Measurements from ENCODE around the gene HS3ST3A1. TPM values are rescaled to one million over a fixed set of nuclear protein-coding genes. Genes with fewer than 3 reads are reported as not detected.

HS3ST3A1 gene
- total RNA-seq, 4 donors from 2014 or later: 0.47 to 5.9 (median 1.9) TPM; not detected in 1

GRCh38 chr17:13599168-13599577 lies 2.6 kb downstream of the HS3ST3A1 start:
- ATAC-seq (ENCODE audit: low FRiP score) (no peak), DNase-seq (ENCODE audit: low spot score) (no peak)
- TF ChIP-seq CTCF (IDR thresholded peaks at IDR 0.05): no peak

GRCh38 chr17:13598353-13599167 lies 3.2 kb downstream of the HS3ST3A1 start:
- ATAC-seq (ENCODE audit: low FRiP score) (no peak), DNase-seq (ENCODE audit: low spot score) (no peak)

GRCh38 chr17:13597723-13598347 lies 3.9 kb downstream of the HS3ST3A1 start:
- no peak for TF ChIP-seq CTCF (IDR thresholded peaks at IDR 0.05)
- ATAC-seq (ENCODE audit: low FRiP score): no peak
- DNase-seq (ENCODE audit: low spot score): no peak

More at GRCh38 chr17:13598353-13599167, 3.2 kb downstream of the HS3ST3A1 start:
- no peak for TF ChIP-seq CTCF (IDR thresholded peaks at IDR 0.05)

- DNase-seq (ENCODE audit: low spot score) (no peak), ATAC-seq (ENCODE audit: low FRiP score) (no peak)
- TF ChIP-seq CTCF (IDR thresholded peaks at IDR 0.05): no peak
Observed at GRCh38 chr17:13596241-13596923, 5.3 kb downstream of the HS3ST3A1 start.

DNA sequence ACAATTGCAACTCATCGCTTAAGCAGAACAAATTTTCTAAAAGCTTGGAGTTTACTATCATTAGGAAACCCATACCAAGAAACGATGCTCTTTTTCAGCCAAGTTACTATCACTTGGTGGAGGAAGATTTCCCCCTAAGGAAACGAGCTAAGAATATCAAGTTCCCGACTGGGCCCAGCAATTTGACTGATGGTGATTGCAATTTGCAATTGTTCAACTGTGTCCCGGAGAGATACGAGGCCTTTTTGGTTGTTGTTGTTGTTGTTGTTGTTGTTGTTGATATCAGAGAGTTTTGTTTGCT lies 6.2 kb downstream of the HS3ST3A1 start:
- ATAC-seq (ENCODE audit: low FRiP score) (no peak), DNase-seq (ENCODE audit: low spot score) (no peak)
- no peak for TF ChIP-seq CTCF (IDR thresholded peaks at IDR 0.05)

- ATAC-seq (ENCODE audit: low FRiP score) (peak; percentile 77), DNase-seq (ENCODE audit: low spot score) (peak; percentile 96)
- no peak for TF ChIP-seq CTCF (IDR thresholded peaks at IDR 0.05)
Observed at GRCh38 chr17:13594762-13595598, 6.7 kb downstream of the HS3ST3A1 start.

All from omental fat pad (tissue), 4 donors.